ENCODE measurements around the gene AMOT.

DNA sequence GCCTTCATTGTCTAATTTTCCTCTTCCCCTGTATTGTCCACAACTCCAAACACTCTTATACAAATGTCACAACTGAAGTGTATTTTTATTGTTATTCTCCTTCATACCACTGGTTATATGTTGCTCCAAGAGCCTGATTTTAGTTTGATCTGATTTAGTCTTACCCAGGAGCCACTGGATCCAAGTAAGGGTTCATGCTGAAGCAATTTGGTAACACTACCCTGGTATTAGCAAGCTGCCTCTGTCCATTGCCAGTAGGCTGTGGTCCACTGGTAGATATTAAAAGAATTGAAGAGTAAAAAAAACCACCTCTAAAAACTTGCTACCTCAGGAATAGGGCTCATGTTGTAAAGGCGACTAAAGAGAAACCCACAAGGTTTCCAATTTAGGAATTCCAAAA is 41.2 kb downstream of the AMOT start:
- TF ChIP-seq, protein P1, sequence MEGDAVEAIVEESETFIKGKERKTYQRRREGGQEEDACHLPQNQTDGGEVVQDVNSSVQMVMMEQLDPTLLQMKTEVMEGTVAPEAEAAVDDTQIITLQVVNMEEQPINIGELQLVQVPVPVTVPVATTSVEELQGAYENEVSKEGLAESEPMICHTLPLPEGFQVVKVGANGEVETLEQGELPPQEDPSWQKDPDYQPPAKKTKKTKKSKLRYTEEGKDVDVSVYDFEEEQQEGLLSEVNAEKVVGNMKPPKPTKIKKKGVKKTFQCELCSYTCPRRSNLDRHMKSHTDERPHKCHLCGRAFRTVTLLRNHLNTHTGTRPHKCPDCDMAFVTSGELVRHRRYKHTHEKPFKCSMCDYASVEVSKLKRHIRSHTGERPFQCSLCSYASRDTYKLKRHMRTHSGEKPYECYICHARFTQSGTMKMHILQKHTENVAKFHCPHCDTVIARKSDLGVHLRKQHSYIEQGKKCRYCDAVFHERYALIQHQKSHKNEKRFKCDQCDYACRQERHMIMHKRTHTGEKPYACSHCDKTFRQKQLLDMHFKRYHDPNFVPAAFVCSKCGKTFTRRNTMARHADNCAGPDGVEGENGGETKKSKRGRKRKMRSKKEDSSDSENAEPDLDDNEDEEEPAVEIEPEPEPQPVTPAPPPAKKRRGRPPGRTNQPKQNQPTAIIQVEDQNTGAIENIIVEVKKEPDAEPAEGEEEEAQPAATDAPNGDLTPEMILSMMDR (IDR thresholded peaks at IDR 0.05; ENCODE audit: poor library complexity), result no peak
- no peak for TF ChIP-seq EZH2 (IDR thresholded peaks at IDR 0.05; ENCODE audit: borderline replicate concordance)
